Neural progenitor cell (in vitro differentiated cells): ENCODE results near the gene UCP1. TPM values are rescaled to one million over a fixed set of nuclear protein-coding genes. Genes with fewer than 3 reads are reported as not detected.

Source experiments
- DNase-seq: peaks from one replicate; pipeline ENCODE4 v3.0.0-alpha.2; 2016; ENCODE audit warnings: low spot score
- H2AFZ ChIP-seq: fragments of 200-600 bp; sonication (generic); replicated peaks from 2 replicates; pipeline ENCODE4 v1.6.1; 2016; ENCODE audit warnings: antibody characterized with exemption
- H3F3A ChIP-seq: fragments of 200-600 bp; sonication (generic); 2 replicates; pipeline ENCODE4 v1.6.1; 2016; ENCODE audit warnings: antibody characterized with exemption, low read depth
- H3K27ac ChIP-seq: fragments of 200-600 bp; sonication (generic); 2 replicates; pipeline ENCODE4 v1.5.1; 2016; ENCODE audit warnings: mild to moderate bottlenecking
- H3K27me3 ChIP-seq: fragments of 200-600 bp; sonication (generic); 2 replicates; pipeline ENCODE4 v1.6.1; 2016; ENCODE audit warnings: mild to moderate bottlenecking, moderate library complexity
- H3K36me3 ChIP-seq: fragments of 200-600 bp; sonication (generic); 2 replicates; pipeline ENCODE4 v1.5.1; 2016
- H3K4me1 ChIP-seq: fragments of 200-600 bp; sonication (generic); 2 replicates; pipeline ENCODE4 v1.6.1; 2016; ENCODE audit warnings: mixed run types
- H3K4me2 ChIP-seq: fragments of 200-600 bp; sonication (generic); 2 replicates; pipeline ENCODE4 v1.6.1; 2016
- H3K4me3 ChIP-seq: fragments of 200-600 bp; sonication (generic); 2 replicates; pipeline ENCODE4 v1.5.1; 2016
- H3K79me2 ChIP-seq: fragments of 200-600 bp; sonication (generic); 2 replicates; pipeline ENCODE4 v1.6.1; 2016; ENCODE audit warnings: low read depth
- H3K9ac ChIP-seq: fragments of 200-600 bp; sonication (generic); 2 replicates; pipeline ENCODE4 v1.6.1; 2016
- H3K9me3 ChIP-seq: fragments of 200-600 bp; sonication (generic); 2 replicates; pipeline ENCODE4 v1.5.1; 2016; ENCODE audit warnings: low read depth
- H4K20me1 ChIP-seq: fragments of 200-600 bp; sonication (generic); 2 replicates; pipeline ENCODE4 v1.6.1; 2016; ENCODE audit warnings: low read depth
- H3K27ac Mint-ChIP-seq: 3 replicates; pipeline ENCODE4 v1.8.0; 2021; ENCODE audit warnings: mixed read lengths
- H3K27me3 Mint-ChIP-seq: 2 replicates; pipeline ENCODE4 v1.8.0; 2022; ENCODE audit warnings: low read depth, mild to moderate bottlenecking, inconsistent platforms, moderate library complexity, mixed read lengths; ENCODE audit not compliant: insufficient read depth
- H3K36me3 Mint-ChIP-seq: 3 replicates; pipeline ENCODE4 v1.8.0; 2021; ENCODE audit warnings: mixed read lengths
- H3K4me1 Mint-ChIP-seq: 3 replicates; pipeline ENCODE4 v1.8.0; 2021; ENCODE audit warnings: mixed read lengths
- H3K4me3 Mint-ChIP-seq: 3 replicates; pipeline ENCODE4 v1.8.0; 2021; ENCODE audit warnings: mild to moderate bottlenecking, moderate library complexity, mixed read lengths
- H3K9me3 Mint-ChIP-seq: 3 replicates; pipeline ENCODE4 v1.8.0; 2020; ENCODE audit warnings: mixed read lengths
- CTCF ChIP-seq: fragments of 200-600 bp; sonication (generic); IDR thresholded peaks from 2 replicates; pipeline ENCODE4 v1.5.1; 2017; ENCODE audit warnings: antibody characterized with exemption, mild to moderate bottlenecking
- EZH2 ChIP-seq: fragments of 200-600 bp; sonication (generic); IDR thresholded peaks from 2 replicates; pipeline ENCODE4 v1.6.1; 2017; ENCODE audit warnings: antibody characterized with exemption, mild to moderate bottlenecking, moderate library complexity
- EZH2phosphoT487 ChIP-seq: fragments of 200-600 bp; sonication (generic); IDR thresholded peaks from 2 replicates; pipeline ENCODE4 v1.6.1; 2017; ENCODE audit warnings: antibody characterized with exemption
- total RNA-seq: library from RNA; depleted of rRNA; stranded (reverse); fragments of >200 nt; gene quantifications from 2 replicates; pipeline ENCODE4 v1.2.3, GENCODE V29; 2015; ENCODE audit warnings: low replicate concordance

Gene UCP1
- total RNA-seq, 1 donor from 2014 or later: 0.28 TPM

- no peak overlapping the region for H3K9ac ChIP-seq
- no peak overlapping the region for H3K4me2 ChIP-seq
- no peaks in the 10 kb centered on the region for H3K27me3 Mint-ChIP-seq
- H4K20me1 ChIP-seq: peaks cover 2% of the 10 kb centered on the region
- no peak overlapping the region for H3K27ac Mint-ChIP-seq
- no peak overlapping the region for H3K4me3 ChIP-seq
- no peaks in the 10 kb centered on the region for H3F3A ChIP-seq
- H3K27me3 ChIP-seq: no peaks in the 10 kb centered on the region
- peaks cover 3% of the 10 kb centered on the region for H3K4me1 Mint-ChIP-seq
- peaks cover 4% of the 10 kb centered on the region for H3K4me1 ChIP-seq
- H3K27ac ChIP-seq: no peak overlapping the region
- no peaks in the 10 kb centered on the region for H3K9me3 ChIP-seq
- no peak overlapping the region for H3K4me3 Mint-ChIP-seq
- no peaks in the 10 kb centered on the region for H3K9me3 Mint-ChIP-seq
- TF ChIP-seq EZH2phosphoT487 (no peak), CTCF (no peak), EZH2 (no peak)
- H3K79me2 ChIP-seq: no peaks in the 10 kb centered on the region
- H2AFZ ChIP-seq: no peak overlapping the region
- peaks cover 1% of the 10 kb centered on the region for H3K36me3 Mint-ChIP-seq
- no peak for DNase-seq
- H3K36me3 ChIP-seq: no peaks in the 10 kb centered on the region
Observed at GRCh38 chr4:140556372-140557085, 12.2 kb downstream of the UCP1 start.

GRCh38 chr4:140533951-140534480 is 34.7 kb downstream of the UCP1 start:
- Histone ChIP-seq H2AFZ (no peak overlapping the region), H3K4me1 (no peaks in the 10 kb centered on the region), H3K27ac (no peak overlapping the region), H4K20me1 (no peaks in the 10 kb centered on the region), H3F3A (no peaks in the 10 kb centered on the region), H3K9me3 (no peaks in the 10 kb centered on the region), H3K4me3 (no peak overlapping the region), H3K4me2 (no peak overlapping the region), H3K27me3 (no peaks in the 10 kb centered on the region), H3K79me2 (no peaks in the 10 kb centered on the region), H3K36me3 (peaks cover 3% of the 10 kb centered on the region), H3K9ac (no peak overlapping the region)
- no peak for TF ChIP-seq EZH2phosphoT487
- no peak for TF ChIP-seq CTCF
- TF ChIP-seq EZH2: no peak
- H3K27me3 Mint-ChIP-seq: no peaks in the 10 kb centered on the region
- H3K4me3 Mint-ChIP-seq: no peak overlapping the region
- no peak for DNase-seq
- H3K27ac Mint-ChIP-seq: no peak overlapping the region
- peaks cover 20% of the 10 kb centered on the region for H3K36me3 Mint-ChIP-seq
- H3K9me3 Mint-ChIP-seq: no peaks in the 10 kb centered on the region
- H3K4me1 Mint-ChIP-seq: no peaks in the 10 kb centered on the region

- peaks cover 4% of the 10 kb centered on the region for H3K36me3 ChIP-seq
- H3K4me3 Mint-ChIP-seq: no peak overlapping the region
- no peaks in the 10 kb centered on the region for H3F3A ChIP-seq
Observed at GRCh38 chr4:140529434-140529833, 39.3 kb downstream of the UCP1 start.

More at GRCh38 chr4:140529434-140529833, 39.3 kb downstream of the UCP1 start:
- Mint-ChIP-seq H3K4me1 (peaks cover 17% of the 10 kb centered on the region), H3K36me3 (peaks cover 30% of the 10 kb centered on the region), H3K9me3 (peaks cover 2% of the 10 kb centered on the region), H3K27ac (no peak overlapping the region), H3K27me3 (no peaks in the 10 kb centered on the region)
- Histone ChIP-seq H3K27ac (no peak overlapping the region), H3K27me3 (no peaks in the 10 kb centered on the region), H3K4me3 (no peak overlapping the region), H4K20me1 (no peaks in the 10 kb centered on the region), H3K9ac (no peak overlapping the region), H3K4me2 (no peak overlapping the region), H3K9me3 (no peaks in the 10 kb centered on the region), H2AFZ (no peak overlapping the region), H3K4me1 (peaks cover 7% of the 10 kb centered on the region), H3K79me2 (peaks cover 25% of the 10 kb centered on the region)
- TF ChIP-seq EZH2 (no peak), CTCF (no peak), EZH2phosphoT487 (no peak)
- no peak for DNase-seq
